HG02571 (cell line): ENCODE measurements around the gene BPTF.
"Not testable (repeated sequence)": the region's sequence is repeated elsewhere in the genome, so short reads cannot be mapped to it uniquely, and the experiment has no call there.

Experiments
- ATAC-seq: cut with Tn5 transposase; IDR thresholded peaks from one replicate; pipeline ENCODE4 v1.9.1; 2021; ENCODE audit warnings: mild to moderate bottlenecking, moderate library complexity; ENCODE audit not compliant: unreplicated experiment

The BPTF gene

DNA sequence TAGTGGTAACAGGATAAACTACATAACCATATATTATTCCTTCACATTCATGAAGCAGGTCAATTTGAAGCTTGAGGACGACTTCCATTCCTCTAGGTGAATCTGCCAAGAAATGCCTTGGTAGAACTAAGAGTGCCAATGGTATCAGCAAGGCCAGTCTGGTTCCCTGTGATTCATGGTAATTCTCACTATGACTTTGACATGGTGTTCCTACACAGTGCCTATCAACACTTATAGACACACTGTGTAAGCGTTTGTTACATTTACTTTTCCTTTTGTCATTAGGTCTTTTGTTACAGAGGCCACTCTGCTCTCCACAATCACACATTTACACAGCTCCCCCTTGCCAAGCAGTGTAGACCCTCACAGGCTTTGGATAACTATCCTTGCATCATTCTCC, 136.9 kb downstream of the BPTF start:
- ATAC-seq: not testable (repeated sequence)

GRCh38 chr17:67963145-67963572, 137.9 kb downstream of the BPTF start:
- ATAC-seq: peak; percentile 59

DNA sequence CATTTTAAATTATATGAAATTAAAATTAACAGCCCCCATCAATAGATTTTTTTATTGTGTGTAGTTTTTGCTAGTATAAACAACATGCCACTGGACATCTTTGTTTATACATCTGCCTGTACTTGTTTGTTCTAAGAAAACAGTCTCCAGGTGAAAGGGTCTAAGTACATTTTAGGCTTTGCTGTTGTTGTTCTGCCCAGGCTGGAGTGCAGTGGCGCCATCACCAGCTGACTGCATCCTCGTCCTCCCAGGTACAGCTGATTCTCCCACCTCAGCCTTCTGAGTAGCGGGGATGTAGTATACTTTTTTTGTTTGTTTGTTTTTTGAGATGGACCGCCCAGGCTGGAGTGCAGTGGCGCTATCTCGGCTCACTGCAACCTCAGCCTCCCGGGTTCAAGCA, 145.5 kb downstream of the BPTF start:
- ATAC-seq: no peak

DNA sequence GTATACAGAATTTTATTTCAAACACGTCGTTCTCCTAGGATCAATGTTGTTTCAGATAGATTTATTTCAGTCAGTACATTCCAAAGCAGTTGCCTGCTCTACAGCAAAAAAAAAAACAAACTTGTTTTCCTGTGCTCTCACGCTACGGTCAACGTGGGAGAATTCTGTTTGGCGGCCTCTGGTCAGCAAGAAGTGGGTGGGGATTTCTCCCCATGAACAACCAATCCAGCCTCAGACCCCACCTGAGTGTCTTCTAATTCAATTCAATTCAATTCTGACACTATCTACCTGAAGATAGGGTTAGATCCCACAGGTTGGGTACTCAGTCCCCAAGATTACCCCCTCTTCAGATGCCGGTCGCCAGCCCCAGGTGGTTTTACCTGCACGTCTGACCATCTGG, 148.9 kb downstream of the BPTF start:
- no peak for ATAC-seq

GRCh38 chr17:67974598-67975066, 149.3 kb downstream of the BPTF start:
- no peak for ATAC-seq

GRCh38 chr17:67976306-67976705, 151.0 kb downstream of the BPTF start:
- ATAC-seq: not testable (repeated sequence)

GRCh38 chr17:67980456-67980855, 155.2 kb downstream of the BPTF start:
- no peak for ATAC-seq

- not testable (repeated sequence) for ATAC-seq
These were observed 155.6 kb downstream of the BPTF start for GRCh38 chr17:67980883-67981282.

DNA sequence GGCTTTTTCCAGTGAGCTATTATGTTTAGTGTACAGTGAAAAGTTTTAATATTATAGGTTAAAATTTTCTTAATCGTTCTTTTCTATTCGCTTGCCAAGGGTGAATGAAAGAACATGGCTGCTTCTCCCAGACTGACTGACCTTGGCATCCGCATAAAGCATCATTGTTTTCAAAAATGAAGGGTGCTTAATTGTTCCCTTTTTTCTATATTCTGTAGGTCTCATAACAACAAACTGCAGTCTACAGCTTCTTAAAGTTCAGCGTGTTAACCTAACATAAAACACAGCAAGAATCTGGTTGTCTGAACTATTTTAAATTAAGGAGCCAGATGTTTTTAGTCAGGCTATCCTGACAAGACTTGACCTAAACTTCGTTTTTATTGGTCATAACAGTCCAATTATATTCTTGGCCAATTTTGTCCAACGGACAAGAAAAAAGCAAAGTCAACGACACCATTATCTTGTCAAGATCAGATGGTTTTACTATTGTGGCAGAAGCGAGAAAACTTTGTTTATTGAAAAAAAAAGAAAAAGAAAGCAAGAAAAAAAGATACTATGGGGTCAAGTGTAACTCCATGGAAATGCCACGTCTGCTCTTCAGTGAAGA, 156.8 kb downstream of the BPTF start:
- no peak for ATAC-seq

DNA sequence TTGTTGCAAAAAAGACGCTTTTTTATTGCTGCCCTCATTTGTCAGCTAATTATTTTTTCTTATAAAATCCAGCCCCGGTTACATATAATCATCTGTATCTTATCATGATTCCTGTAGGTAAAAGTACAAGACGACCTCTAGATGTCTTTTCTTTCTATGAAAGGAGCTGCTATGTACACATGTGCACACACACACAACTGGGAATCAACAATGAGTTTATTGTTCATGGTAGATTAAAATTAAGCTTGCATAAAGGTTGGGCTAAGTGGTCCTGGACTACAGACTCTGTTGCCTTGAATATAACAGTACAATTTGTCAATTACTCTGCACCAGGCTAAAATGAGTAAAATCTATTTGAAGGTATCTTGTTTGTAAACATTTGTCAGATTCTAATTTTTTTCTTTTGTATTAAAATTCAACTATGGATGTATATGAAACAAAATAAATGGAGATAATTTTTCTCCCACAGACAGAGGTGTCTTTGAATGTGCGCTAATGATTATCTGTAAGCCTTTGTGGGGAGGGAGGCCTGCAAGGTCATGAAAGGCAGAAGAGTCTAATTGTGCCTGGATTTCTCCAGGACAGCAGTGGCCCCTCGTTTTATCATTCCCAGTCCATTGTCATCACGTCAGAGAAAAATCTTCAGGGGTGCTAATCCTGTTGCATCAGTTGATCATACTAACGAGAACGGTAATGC, 157.5 kb downstream of the BPTF start:
- ATAC-seq: no peak

GRCh38 chr17:67983383-67983688, 158.0 kb downstream of the BPTF start:
- no peak for ATAC-seq

DNA sequence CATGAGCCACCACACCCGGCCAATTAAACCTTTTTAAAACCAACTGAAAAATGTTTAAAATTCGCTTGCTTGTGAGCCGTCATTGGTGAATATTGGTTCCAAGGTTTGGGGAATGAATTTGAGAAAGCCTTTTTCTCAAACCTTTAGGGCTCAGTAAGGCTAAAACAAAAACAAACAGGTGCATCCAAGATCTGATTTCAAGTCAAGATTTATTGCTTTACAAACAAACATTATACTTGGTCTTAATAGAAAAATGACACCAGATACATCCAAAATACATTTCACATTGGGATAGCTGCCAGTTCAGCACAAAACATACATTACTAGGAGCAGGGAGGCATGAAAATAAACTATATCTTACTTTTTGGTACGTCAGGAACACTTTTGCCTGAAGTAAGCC, 165.6 kb downstream of the BPTF start:
- ATAC-seq: no peak

DNA sequence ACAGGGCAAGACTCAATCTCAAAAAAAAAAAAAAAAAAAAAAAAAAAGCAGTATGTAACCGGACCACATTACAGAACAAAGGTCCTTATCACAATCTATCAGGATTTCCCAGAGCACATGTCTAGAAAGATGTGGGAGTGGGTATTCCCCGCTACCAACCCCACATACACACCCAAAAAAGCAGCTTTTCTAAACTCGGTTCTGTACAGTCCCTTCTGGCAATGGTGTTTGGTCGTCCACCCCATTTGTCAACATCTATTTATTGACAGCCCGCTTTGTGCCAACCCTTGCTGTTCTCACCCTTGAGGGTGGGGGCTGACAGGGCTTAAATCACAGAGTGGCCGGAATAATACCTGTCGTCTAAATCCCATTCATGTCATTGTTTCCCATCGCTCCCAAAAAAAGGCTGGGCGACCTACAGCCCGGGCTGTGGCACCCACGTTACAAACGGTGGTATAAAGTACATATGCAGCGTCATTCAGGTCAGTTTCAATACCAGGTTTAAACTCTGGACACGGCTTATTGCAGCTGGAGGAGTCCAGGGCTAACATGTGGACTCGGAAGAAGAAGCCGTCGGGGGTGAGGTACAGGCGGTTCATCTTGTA, 167.3 kb downstream of the BPTF start:
- no peak for ATAC-seq

DNA sequence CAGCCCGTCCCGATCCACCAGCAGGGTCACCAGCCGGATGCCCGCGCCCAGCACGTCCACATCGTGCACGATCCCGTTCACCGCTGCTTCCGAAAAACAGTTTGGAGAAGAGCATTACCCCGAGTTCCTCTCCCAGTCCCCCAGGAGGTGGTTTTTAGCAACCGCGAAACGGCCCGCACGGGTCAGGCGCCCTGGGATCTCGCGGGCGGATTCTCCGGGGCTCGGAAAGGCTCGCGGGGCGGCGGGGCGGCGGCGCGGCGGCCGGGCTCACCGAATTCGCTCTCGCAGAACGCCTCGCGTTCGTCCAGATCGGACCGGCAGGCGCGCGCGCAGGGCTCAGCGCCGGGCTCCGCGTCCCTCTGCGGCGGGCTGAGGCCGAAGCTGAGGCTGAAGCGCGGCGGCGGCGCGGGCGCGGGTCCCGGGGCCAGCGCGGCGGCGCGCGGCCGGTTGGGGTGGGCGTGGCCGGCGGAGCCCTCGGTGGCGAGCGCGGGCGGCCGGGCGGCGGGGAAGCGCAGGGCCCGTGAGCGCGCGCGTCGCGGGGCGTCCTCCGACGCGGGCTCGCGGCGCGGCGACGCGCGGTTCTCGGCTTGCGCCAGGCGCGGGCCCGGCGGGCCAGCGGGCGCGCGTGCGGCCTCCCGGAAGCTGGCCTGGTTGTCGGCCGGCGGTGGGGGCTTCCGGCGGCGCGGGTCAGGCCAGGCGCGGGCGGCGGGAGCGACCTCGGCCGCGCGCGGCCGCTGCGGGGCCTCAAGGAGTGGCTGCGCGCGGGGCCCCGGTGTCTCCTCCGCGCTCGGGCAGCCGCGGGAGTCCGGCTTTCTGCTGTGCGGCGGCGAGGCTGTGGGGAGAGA, 168.1 kb downstream of the BPTF start:
- peak; percentile 58 for ATAC-seq

GRCh38 chr17:67993998-67994361, 168.7 kb downstream of the BPTF start:
- ATAC-seq: peak; percentile 8

DNA sequence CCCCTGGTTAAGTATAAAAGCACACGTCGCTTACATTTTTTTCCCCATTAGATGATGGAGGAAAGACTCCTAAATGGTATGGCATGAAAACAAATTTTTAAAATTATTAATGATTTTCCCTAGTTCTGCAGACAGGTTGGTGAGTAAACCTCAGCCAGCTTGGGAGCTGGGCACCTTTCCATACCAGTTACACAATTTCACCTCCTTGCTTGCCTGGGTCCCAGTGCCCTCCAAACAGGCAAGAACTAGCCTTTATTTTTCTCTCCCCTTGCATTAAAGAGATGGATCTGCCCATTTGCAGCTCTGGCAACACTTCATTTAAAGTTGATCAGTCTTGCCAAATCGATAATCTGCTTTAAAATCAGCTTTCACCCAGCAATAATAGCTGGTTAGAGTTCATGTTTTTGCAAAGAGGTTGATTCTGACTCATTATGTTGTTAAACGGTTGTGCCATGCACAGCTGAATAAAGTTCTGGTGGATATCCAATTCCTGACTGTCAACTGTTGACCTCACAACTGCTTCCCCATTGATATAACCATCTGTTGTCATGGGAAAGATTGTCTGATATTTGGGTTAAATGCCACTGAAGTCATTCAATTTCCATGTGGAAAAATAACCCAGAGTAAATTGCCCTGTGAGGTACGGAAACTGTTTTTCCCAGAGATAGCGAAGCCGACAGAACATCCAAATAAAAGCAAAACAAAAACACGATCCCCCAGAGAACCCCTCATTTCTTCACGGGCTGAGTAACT, 169.7 kb downstream of the BPTF start:
- no peak for ATAC-seq

- ATAC-seq: no peak
These were observed 170.4 kb downstream of the BPTF start for GRCh38 chr17:67995570-67996263.

DNA sequence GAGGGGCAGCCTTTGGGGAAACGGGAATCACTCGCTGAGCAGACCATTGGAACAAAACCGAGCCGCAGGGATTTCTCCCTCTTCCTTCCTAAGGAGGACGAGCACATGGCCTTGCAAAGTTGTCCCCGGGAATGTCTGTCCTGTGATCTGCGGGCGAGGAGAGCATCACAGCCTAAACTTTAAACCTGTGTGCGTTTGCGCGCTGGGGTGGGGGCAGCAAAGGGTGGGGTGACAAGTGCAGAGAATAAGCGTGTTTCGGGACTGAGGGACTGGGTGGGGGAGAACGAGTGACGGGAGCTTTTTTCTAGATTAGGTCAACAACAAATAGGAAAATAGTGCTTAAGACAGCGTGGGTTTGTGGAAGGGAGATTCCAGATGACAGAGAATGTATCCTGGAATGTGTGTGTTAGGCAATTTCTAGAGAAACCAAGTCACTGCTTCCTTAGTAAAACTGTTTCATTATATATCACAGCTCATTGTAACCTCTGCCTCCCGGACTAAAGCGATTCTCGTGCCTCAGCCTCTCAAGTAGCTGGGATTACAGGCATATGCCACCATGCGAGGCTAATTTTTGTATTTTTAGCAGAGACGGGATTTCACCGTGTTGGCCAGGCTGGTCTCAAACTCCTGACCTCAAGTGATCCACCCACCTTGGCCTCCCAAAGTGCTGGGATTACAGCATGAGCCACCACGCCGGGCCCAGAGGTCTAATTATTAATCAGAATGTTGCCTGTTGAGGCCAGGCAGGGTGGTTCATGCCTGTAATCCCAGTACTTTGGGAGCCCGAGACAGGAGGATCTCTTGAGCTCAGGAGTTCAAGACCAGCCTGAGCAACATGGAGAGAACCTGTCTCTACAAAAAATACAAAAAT, 171.2 kb downstream of the BPTF start, which contains the start of gene C17orf58:
Gene C17orf58, minus strand, starts transcription at position 169 of the 871 bp plus-strand sequence. CDS start 271 bp downstream, outside the sequence.
- not testable (repeated sequence) for ATAC-seq

GRCh38 chr17:67998466-67998865, 173.2 kb downstream of the BPTF start:
- ATAC-seq: no peak
